GM23248 (cell line): Measurements from ENCODE around the gene ATP8A1. TPM values are rescaled to one million over a fixed set of nuclear protein-coding genes. Genes with fewer than 3 reads are reported as not detected.
"Not testable (repeated sequence)": the region's sequence is repeated elsewhere in the genome, so short reads cannot be mapped to it uniquely, and the experiment has no call there.

Experiments used
- DNase-seq: peaks from one replicate; pipeline ENCODE4 v3.0.0-alpha.2; 2015
- H2AFZ ChIP-seq: fragments of 200-600 bp; sonication (generic); 2 replicates; pipeline ENCODE4 v1.6.1; 2016; ENCODE audit warnings: antibody characterized with exemption
- H3F3A ChIP-seq: fragments of 200-600 bp; sonication (generic); 2 replicates; pipeline ENCODE4 v1.6.1; 2016; ENCODE audit warnings: mild to moderate bottlenecking, antibody characterized with exemption, mixed run types; ENCODE audit not compliant: insufficient read depth
- H3K27ac ChIP-seq: fragments of 200-600 bp; sonication (generic); 2 replicates; pipeline ENCODE4 v1.5.1; 2016; ENCODE audit warnings: mild to moderate bottlenecking
- H3K27me3 ChIP-seq: fragments of 200-600 bp; sonication (generic); replicated peaks from 2 replicates; pipeline ENCODE4 v1.6.1; 2016; ENCODE audit warnings: mild to moderate bottlenecking; ENCODE audit not compliant: insufficient read depth
- H3K36me3 ChIP-seq: fragments of 200-600 bp; sonication (generic); 2 replicates; pipeline ENCODE4 v1.6.1; 2016; ENCODE audit warnings: low read depth, mild to moderate bottlenecking
- H3K4me1 ChIP-seq: fragments of 200-600 bp; sonication (generic); 2 replicates; pipeline ENCODE4 v1.6.1; 2016; ENCODE audit warnings: mild to moderate bottlenecking; ENCODE audit not compliant: insufficient read depth
- H3K4me2 ChIP-seq: fragments of 200-600 bp; sonication (generic); one replicate; pipeline ENCODE4 v1.6.1; 2016; ENCODE audit warnings: mild to moderate bottlenecking; ENCODE audit not compliant: unreplicated experiment
- H3K4me3 ChIP-seq: fragments of 200-600 bp; sonication (generic); 2 replicates; pipeline ENCODE4 v1.5.1; 2016; ENCODE audit warnings: mild to moderate bottlenecking
- H3K79me2 ChIP-seq: fragments of 200-600 bp; sonication (generic); 2 replicates; pipeline ENCODE4 v1.6.1; 2016; ENCODE audit warnings: mild to moderate bottlenecking; ENCODE audit not compliant: insufficient read depth
- H3K9ac ChIP-seq: fragments of 200-600 bp; sonication (generic); 2 replicates; pipeline ENCODE4 v1.6.1; 2016; ENCODE audit warnings: mild to moderate bottlenecking
- H3K9me2 ChIP-seq: fragments of 200-600 bp; sonication (generic); 2 replicates; pipeline ENCODE4 v1.6.1; 2016; ENCODE audit warnings: mixed run types, mild to moderate bottlenecking, moderate library complexity; ENCODE audit not compliant: insufficient read depth
- H3K9me3 ChIP-seq: fragments of 200-600 bp; sonication (generic); one replicate; pipeline ENCODE4 v1.6.1; 2017; ENCODE audit warnings: low read depth
- H4K20me1 ChIP-seq: fragments of 200-600 bp; sonication (generic); 2 replicates; pipeline ENCODE4 v1.6.0; 2016; ENCODE audit not compliant: insufficient read depth
- EZH2 ChIP-seq: fragments of 200-600 bp; sonication (generic); IDR thresholded peaks from 2 replicates; pipeline ENCODE4 v1.6.1; 2018; ENCODE audit warnings: antibody characterized with exemption, mild to moderate bottlenecking; ENCODE audit not compliant: insufficient read depth, poor library complexity, severe bottlenecking
- EZH2phosphoT487 ChIP-seq: fragments of 200-600 bp; sonication (generic); IDR thresholded peaks from 2 replicates; pipeline ENCODE4 v1.6.1; 2018; ENCODE audit warnings: antibody characterized with exemption, moderate library complexity, mild to moderate bottlenecking, low read depth; ENCODE audit not compliant: insufficient read depth
- WGBS, 2 experiments: methylation state at CpG; one replicate each; pipeline ENCODE4 v1.1.6; 2015 to 2017; ENCODE audit warnings: low lambda C conversion rate in 2 of 2, low coverage in 1 of 2; ENCODE audit errors: missing lambda C conversion rate in 2 of 2; 5-methylcytosine and 5-hydroxymethylcytosine counted together
- in situ Hi-C: fragments of 300-500 bp; cut with MboI; formaldehyde crosslinking; loops from 2 replicates; pipeline ENCODE4 v1.15.0; 2020
- polyA plus RNA-seq: library from polyadenylated mRNA; unstranded; fragments of >200 nt; fragmentation: Nextera tagmentation; extraction: Ambion mirVana; gene quantifications from 2 replicates; pipeline ENCODE4 v1.2.1, GENCODE V29; 2016
- total RNA-seq: library from RNA; depleted of rRNA; stranded (reverse); fragments of >200 nt; shearing (Covaris generic); gene quantifications from 2 replicates; pipeline ENCODE4 v1.2.3, GENCODE V29; 2014; rRNA removed

ATP8A1 gene
- 0.11 and 0.25 TPM in 2 replicates for total RNA-seq
- 0.13 and 0.29 TPM in 2 replicates for polyA plus RNA-seq

GRCh38 chr4:42656944-42657792, at the start of gene ATP8A1:
ATP8A1 (minus strand) TSS chr4:42657105; CDS start chr4:42656873, 232 bp downstream.
- H3K4me3 ChIP-seq, result peak within 1 kb of the TSS; percentile 82
- peaks cover 10% of the 10 kb centered on the region for H3K4me1 ChIP-seq
- H3K9me3 ChIP-seq, result no peaks in the 10 kb centered on the region
- in situ Hi-C loops, result no loop called here
- DNase-seq, result peak; percentile 95
- TF ChIP-seq EZH2 (no peak), EZH2phosphoT487 (no peak)
- 2 to 3% methylated on average over 37 to 43 of the region's 74 CpGs for WGBS, 2 experiments
- H3K27ac ChIP-seq, result peak within 1 kb of the TSS; percentile 60
- peak within 1 kb of the TSS; percentile 93 for H3K4me2 ChIP-seq
- peaks cover 24% of the 10 kb centered on the region for H3F3A ChIP-seq
- H4K20me1 ChIP-seq, result no peaks in the 10 kb centered on the region
- H2AFZ ChIP-seq, result peak within 1 kb of the TSS; percentile 96
- H3K79me2 ChIP-seq, result no peaks in the 10 kb centered on the region
- no peaks in the 10 kb centered on the region for H3K36me3 ChIP-seq
- H3K9me2 ChIP-seq, result no peaks in the 10 kb centered on the region
- peak within 1 kb of the TSS; percentile 81 for H3K9ac ChIP-seq
- H3K27me3 ChIP-seq, result no peaks in the 10 kb centered on the region

DNA sequence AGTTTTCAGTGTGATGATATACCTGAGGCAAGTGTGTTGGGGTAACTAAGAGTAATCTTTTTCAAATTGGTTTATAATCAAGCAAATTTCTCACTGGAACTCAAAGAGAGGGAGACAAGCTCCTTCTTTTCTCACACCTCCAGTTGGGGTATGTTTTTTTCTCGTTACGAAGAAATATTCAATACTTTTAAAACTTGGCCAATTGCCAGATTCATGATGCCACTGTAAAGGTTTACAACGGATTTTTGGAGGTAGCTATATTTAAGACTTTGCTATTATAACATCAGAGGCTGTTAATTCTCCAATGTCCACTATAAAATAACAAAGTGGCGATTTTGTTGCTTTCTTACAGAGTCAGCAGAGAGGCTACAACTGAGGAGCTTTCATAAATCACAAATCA, 49.2 kb upstream of the ATP8A1 start:
- Histone ChIP-seq H3K27ac (no peak overlapping the region), H4K20me1 (no peaks in the 10 kb centered on the region), H3F3A (no peaks in the 10 kb centered on the region), H3K27me3 (no peaks in the 10 kb centered on the region), H3K9me3 (no peaks in the 10 kb centered on the region), H3K9ac (no peak overlapping the region), H3K79me2 (no peaks in the 10 kb centered on the region), H2AFZ (no peak overlapping the region), H3K4me1 (no peaks in the 10 kb centered on the region), H3K4me2 (no peak overlapping the region), H3K9me2 (no peaks in the 10 kb centered on the region), H3K36me3 (no peaks in the 10 kb centered on the region), H3K4me3 (no peak overlapping the region)
- 40 to 47% methylated on average over 4 of the region's 4 CpGs for WGBS, 2 experiments
- no peak for TF ChIP-seq EZH2phosphoT487
- TF ChIP-seq EZH2, result no peak
- DNase-seq, result peak; percentile 1
- in situ Hi-C loops, result no loop called here

- Histone ChIP-seq H3K9ac (no peak overlapping the region), H4K20me1 (no peaks in the 10 kb centered on the region), H3F3A (no peaks in the 10 kb centered on the region), H3K27me3 (no peaks in the 10 kb centered on the region), H3K27ac (no peak overlapping the region), H3K4me1 (no peaks in the 10 kb centered on the region), H3K79me2 (no peaks in the 10 kb centered on the region), H3K4me2 (no peak overlapping the region), H2AFZ (no peak overlapping the region), H3K9me3 (no peaks in the 10 kb centered on the region), H3K4me3 (no peak overlapping the region), H3K9me2 (no peaks in the 10 kb centered on the region), H3K36me3 (no peaks in the 10 kb centered on the region)
- in situ Hi-C loops, result no loop called here
- WGBS, 2 experiments, result 27 to 29% methylated on average over 5 of the region's 5 CpGs
- no peak for TF ChIP-seq EZH2
- no peak for TF ChIP-seq EZH2phosphoT487
- DNase-seq, result no peak
Measured at GRCh38 chr4:42703813-42704212, 46.9 kb upstream of the ATP8A1 start.

DNA sequence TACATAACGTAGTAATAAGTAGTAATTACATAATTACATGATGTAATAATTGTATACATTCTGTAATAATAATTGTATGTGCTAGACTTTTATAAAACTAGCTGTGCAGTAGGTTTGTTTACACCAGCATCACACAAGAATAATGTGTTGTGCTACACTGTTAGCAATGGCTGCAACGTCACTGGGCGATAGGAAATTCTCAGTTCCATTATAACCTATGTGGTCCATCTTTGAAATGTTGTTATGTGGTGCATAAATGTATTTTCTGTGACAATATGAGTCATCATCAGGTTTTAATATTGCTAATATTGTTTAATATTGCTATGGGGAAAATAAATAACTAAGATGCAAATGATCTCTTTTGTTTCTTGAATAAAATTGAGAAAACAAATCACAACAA, 46.0 kb upstream of the ATP8A1 start:
- Histone ChIP-seq H3K9me3 (no peaks in the 10 kb centered on the region), H3K4me3 (no peak overlapping the region), H3K27me3 (no peaks in the 10 kb centered on the region), H3K9ac (no peak overlapping the region), H4K20me1 (no peaks in the 10 kb centered on the region), H3K36me3 (no peaks in the 10 kb centered on the region), H3K9me2 (no peaks in the 10 kb centered on the region), H3K4me1 (no peaks in the 10 kb centered on the region), H3K4me2 (no peak overlapping the region), H2AFZ (no peak overlapping the region), H3F3A (no peaks in the 10 kb centered on the region), H3K79me2 (no peaks in the 10 kb centered on the region), H3K27ac (no peak overlapping the region)
- in situ Hi-C loops, result no loop called here
- TF ChIP-seq EZH2phosphoT487 (no peak), EZH2 (no peak)
- WGBS, 2 experiments, result 21 to 22% methylated on average over 3 of the region's 3 CpGs
- DNase-seq, result no peak

GRCh38 chr4:42701780-42702179, 44.9 kb upstream of the ATP8A1 start:
- H3F3A ChIP-seq, H3K36me3 ChIP-seq, H3K4me2 ChIP-seq, H4K20me1 ChIP-seq, H3K4me1 ChIP-seq, in situ Hi-C loops, DNase-seq, H3K79me2 ChIP-seq, H2AFZ ChIP-seq, H3K4me3 ChIP-seq, H3K9me2 ChIP-seq, H3K27ac ChIP-seq, H3K27me3 ChIP-seq, H3K9ac ChIP-seq, H3K9me3 ChIP-seq: not testable (repeated sequence)
- WGBS, 2 experiments, result 18 to 22% methylated on average over 7 of the region's 7 CpGs
